K562 (cell line): ENCODE data around the gene TTC27. TPM values are rescaled to one million over a fixed set of nuclear protein-coding genes. Genes with fewer than 3 reads are reported as not detected.
A peak's percentile ranks its signal among the peaks of the same experiment; 100 is the strongest.

Source experiments
- ATAC-seq: fragments of 200-7000 bp; cut with Tn5 transposase; 3 replicates; pipeline ENCODE4 v1.9.1; 2020; ENCODE audit warnings: moderate library complexity
- BruUV-seq: library from RNA; stranded (reverse); fragments of 400-500 nt; replicated peaks from 2 replicates; lab custom pipeline; 2021; lab: Mats Ljungman, UMichigan
- CTCF ChIA-PET: fragments of 300-600 bp; formaldehyde crosslinking; extraction: SDS; loops from one replicate; lab custom pipeline; 2021; ENCODE audit warnings: low intra/inter-chr PET ratio; lab: Yijun Ruan, JAX
- POLR2A ChIA-PET: fragments of 300-600, 350-650 bp; sonication (Branson Sonifier 250); formaldehyde crosslinking; extraction: SDS; loops from one replicate; lab custom pipeline; 2021; ENCODE audit warnings: antibody characterized with exemption, inconsistent platforms; lab: Yijun Ruan, JAX
- DNase-seq, 4 experiments: peaks; one replicate each; pipeline versions ENCODE4 v3.0.0 to v3.0.0-alpha.2; 2011 to 2018; ENCODE audit warnings: low spot score in 3 of 4, mixed read lengths in 3 of 4; ENCODE audit errors: extremely low read depth in 1 of 4
- FAIRE-seq: peaks from 2 replicates; lab custom pipeline; 2011; peaks lifted over from hg19 to GRCh38; lab: Jason Lieb, UNC
- H2AFZ ChIP-seq: 2 replicates; pipeline ENCODE4 v1.6.0; 2011; ENCODE audit warnings: low read depth, low read length, control low read depth, inconsistent platforms
- H3K27ac ChIP-seq: fragments of 200-600 bp; 3 replicates; pipeline ENCODE4 v1.8.0; 2011; ENCODE audit warnings: low read depth, mild to moderate bottlenecking, control low read depth, inconsistent platforms, low read length, moderate library complexity, mixed read lengths; ENCODE audit errors: extremely low read depth
- H3K27me3 ChIP-seq, 2 experiments: fragments of 300-600 bp in 1 of 2; 2 replicates in 1 of 2; 3 replicates in 1 of 2; pipeline versions ENCODE4 v1.6.0 to v1.8.0; 2011; ENCODE audit warnings: inconsistent platforms in 2 of 2, low read length in 2 of 2, mild to moderate bottlenecking in 1 of 2, mixed read lengths in 1 of 2, moderate library complexity in 1 of 2; ENCODE audit not compliant: control insufficient read depth in 2 of 2, insufficient read depth in 2 of 2
- H3K36me3 ChIP-seq: fragments of 300-600 bp; 3 replicates; pipeline ENCODE4 v1.8.0; 2011; ENCODE audit warnings: mild to moderate bottlenecking, low read length, inconsistent platforms; ENCODE audit not compliant: control insufficient read depth, insufficient read depth
- H3K4me1 ChIP-seq, 2 experiments: fragments of 200-600 bp in 1 of 2; replicated peaks in 1 of 2; 2 replicates in 1 of 2; 3 replicates in 1 of 2; pipeline versions ENCODE4 v1.5.1 to v1.8.0; 2011; ENCODE audit warnings: inconsistent platforms in 2 of 2, low read length in 2 of 2, mild to moderate bottlenecking in 1 of 2, mixed read lengths in 1 of 2, moderate library complexity in 1 of 2; ENCODE audit not compliant: control insufficient read depth in 2 of 2, insufficient read depth in 2 of 2
- H3K4me2 ChIP-seq: 2 replicates; pipeline ENCODE4 v1.6.1; 2011; ENCODE audit warnings: low read length, control low read depth, inconsistent platforms, mixed read lengths; ENCODE audit not compliant: insufficient read depth
- H3K4me3 ChIP-seq: fragments of 200-600 bp; sonication (generic), shearing (Covaris generic); 2 replicates; pipeline ENCODE4 v1.5.1; 2016; ENCODE audit warnings: control low read depth, inconsistent platforms
- H3K79me2 ChIP-seq: fragments of 200-600 bp; 3 replicates; pipeline ENCODE4 v1.8.0; 2011; ENCODE audit warnings: low read length, inconsistent platforms; ENCODE audit not compliant: control insufficient read depth, insufficient read depth
- H3K9ac ChIP-seq, 2 experiments: 2 replicates each; pipeline versions ENCODE4 v1.6.0 to v1.6.1; 2011; ENCODE audit warnings: low read depth in 2 of 2, low read length in 2 of 2, control low read depth in 1 of 2, inconsistent platforms in 1 of 2, mild to moderate bottlenecking in 1 of 2, mixed read lengths in 1 of 2; ENCODE audit not compliant: insufficient read depth in 1 of 2
- H3K9me1 ChIP-seq: one replicate; pipeline ENCODE4 v1.6.0; 2011; ENCODE audit warnings: inconsistent platforms, mild to moderate bottlenecking, low read length, moderate library complexity; ENCODE audit not compliant: control insufficient read depth, insufficient read depth
- H3K9me3 ChIP-seq: replicated peaks from 2 replicates; pipeline ENCODE4 v1.5.1; 2011; ENCODE audit warnings: low read depth, low read length, inconsistent platforms; ENCODE audit not compliant: control insufficient read depth, insufficient read depth
- H4K20me1 ChIP-seq: replicated peaks from 2 replicates; pipeline ENCODE4 v1.6.1; 2011; ENCODE audit warnings: low read length, inconsistent platforms, mixed read lengths; ENCODE audit not compliant: control insufficient read depth, insufficient read depth
- ARID1B ChIP-seq: fragments of 450-650 bp; IDR thresholded peaks from 2 replicates; pipeline ENCODE4 v1.6.1; 2016; ENCODE audit warnings: antibody characterized with exemption, mild to moderate bottlenecking, inconsistent platforms
- CBFA2T2 ChIP-seq: fragments of 450-650 bp; conservative IDR thresholded peaks from 2 replicates; pipeline ENCODE4 v1.6.1; 2017; ENCODE audit warnings: mild to moderate bottlenecking
- CBFA2T3 ChIP-seq: fragments of 450-650 bp; IDR thresholded peaks from 2 replicates; pipeline ENCODE4 v1.6.1; 2017
- CREB3 ChIP-seq: fragments of 450-650 bp; conservative IDR thresholded peaks from 2 replicates; pipeline ENCODE4 v1.6.1; 2016; ENCODE audit warnings: missing genetic modification characterization, low read depth, mild to moderate bottlenecking, missing compliant biosample characterization, moderate library complexity
- DDX20 ChIP-seq: fragments of 450-650 bp; IDR thresholded peaks from 2 replicates; pipeline ENCODE4 v1.6.1; 2016; ENCODE audit warnings: missing genetic modification characterization, low read depth, mild to moderate bottlenecking, missing compliant biosample characterization, moderate library complexity
- RFX1 ChIP-seq: fragments of 450-650 bp; IDR thresholded peaks from 2 replicates; pipeline ENCODE4 v1.6.1; 2016; ENCODE audit warnings: mild to moderate bottlenecking, moderate library complexity
- SIN3B ChIP-seq: fragments of 450-650 bp; IDR thresholded peaks from 2 replicates; pipeline ENCODE4 v1.6.1; 2017; ENCODE audit warnings: low read depth, mild to moderate bottlenecking, moderate library complexity
- TAL1 ChIP-seq: fragments of 450-650 bp; IDR thresholded peaks from 2 replicates; pipeline ENCODE4 v1.6.1; 2016; ENCODE audit warnings: mild to moderate bottlenecking
- TSHZ1 ChIP-seq: fragments of 250-450 bp; sonication (Bioruptor Pico); IDR thresholded peaks from 2 replicates; pipeline ENCODE4 v1.4.0; 2020; ENCODE audit warnings: mild to moderate bottlenecking, moderate library complexity
- YY1 ChIP-seq, 3 experiments: IDR thresholded peaks; 2 replicates each; pipeline ENCODE4 v1.6.1; 2011; ENCODE audit warnings: low read length in 2 of 3, mild to moderate bottlenecking in 2 of 3, moderate library complexity in 2 of 3, borderline replicate concordance in 1 of 3, control low read depth in 1 of 3, low read depth in 1 of 3; ENCODE audit not compliant: insufficient read depth in 3 of 3, insufficient replicate concordance in 2 of 3, control insufficient read depth in 1 of 3, insufficient read length in 1 of 3; ENCODE audit errors: extremely low read depth in 1 of 3
- ZNF12 ChIP-seq: sonication (generic); formaldehyde crosslinking; IDR thresholded peaks from 2 replicates; pipeline ENCODE4 v1.4.0; 2020; ENCODE audit warnings: mild to moderate bottlenecking, missing genetic modification reagents
- ZNF780A ChIP-seq: fragments of 250-450 bp; sonication (Bioruptor Pico); IDR thresholded peaks from 2 replicates; pipeline ENCODE4 v1.5.0; 2021; ENCODE audit warnings: mild to moderate bottlenecking
- WGBS: fragments of 100-300 bp; shearing (Covaris generic); methylation state at CpG from one replicate; pipeline ENCODE4 v1.1.6; 2016; ENCODE audit warnings: low coverage, mixed read lengths; ENCODE audit not compliant: insufficient coverage; ENCODE audit errors: missing lambda C conversion rate; 5-methylcytosine and 5-hydroxymethylcytosine counted together
- in situ Hi-C: fragments of 300-500 bp; cut with MboI; formaldehyde crosslinking; loops from 4 replicates; pipeline ENCODE4 v1.15.0; 2018; ENCODE audit warnings: inconsistent platforms, mixed read lengths
- intact Hi-C: fragments of 100-400 bp; cut with micrococcal nuclease; formaldehyde crosslinking; loops from 2 replicates; pipeline ENCODE4 v1.14.2; 2022
- polyA plus RNA-seq, 8 experiments: library from polyadenylated mRNA; depleted of rRNA in 4 of 8; stranded (reverse) in 5 of 8; unstranded in 3 of 8; fragments of >200 nt; fragmentation: Nextera tagmentation in 2 of 8; fragmentation: Illumina TruSeq in 1 of 8; extraction: Ambion mirVana in 2 of 8; extraction: Trizol in 1 of 8; gene quantifications; 2 replicates each; pipeline versions ENCODE4 v1.2.1 to v1.2.3, GENCODE V29; 2011 to 2014; ENCODE audit warnings: inconsistent platforms in 1 of 8, missing spikeins in 1 of 8
- total RNA-seq, 7 experiments: library from RNA; depleted of rRNA in 6 of 7; stranded (reverse); fragments of >200 nt in 6 of 7; fragmentation: Illumina TruSeq in 2 of 7; extraction: Trizol in 2 of 7; gene quantifications; 2 replicates each; pipeline versions ENCODE4 v1.2.1 to v1.2.3, GENCODE V29; 2011 to 2021; ENCODE audit warnings: low replicate concordance in 1 of 7

Gene TTC27
- total and polyA plus RNA-seq, 9 of the 15 experiments (the other 6 are each of a cell fraction or from before 2014, with no cell fraction given): 44.3 to 93.4 (median 57.3) TPM

GRCh38 chr2:32833709-32834108 is 205.9 kb downstream of the TTC27 start (continued):
- peak; percentile 53 for TF ChIP-seq CBFA2T3
- TF ChIP-seq SIN3B: no peak
- TF ChIP-seq TAL1: peak; percentile 50
- peak; percentile 30; the same call in 1 of the 2 replicates for TF ChIP-seq CBFA2T2
- no peak for TF ChIP-seq YY1 (IDR thresholded peaks at IDR 0.05; ENCODE audit: borderline replicate concordance in 1 of 3, control insufficient read depth in 1 of 3, extremely low read depth in 1 of 3, insufficient read depth in 3 of 3, insufficient read length in 1 of 3, insufficient replicate concordance in 2 of 3, low read depth in 1 of 3, low read length in 2 of 3)
- TF ChIP-seq ARID1B: peak; percentile 62

- H3K9me3 ChIP-seq: no peaks in the 10 kb centered on the region
- FAIRE-seq (no peak), ATAC-seq (no peak), DNase-seq (no peak)
- WGBS: 17% methylated on average over 1 of the region's 3 CpGs
- no peak overlapping the region for H3K4me2 ChIP-seq
- H2AFZ ChIP-seq: no peak overlapping the region
- no peaks in the 10 kb centered on the region; a peak in 1 of 5 replicates for H3K27me3 ChIP-seq
- no peak overlapping the region for H3K4me3 ChIP-seq
- H3K27ac ChIP-seq: no peak overlapping the region
- no peaks in the 10 kb centered on the region for H3K36me3 ChIP-seq
- H3K4me1 ChIP-seq: peaks cover 8 to 22% of the 10 kb centered on the region in 2 experiments; a peak in 4 of 5 replicates
- H3K79me2 ChIP-seq: no peaks in the 10 kb centered on the region
- in situ Hi-C loops: no loop called here
- ChIA-PET CTCF (no interaction called here), POLR2A (no interaction called here)
- TF ChIP-seq TSHZ1 (no peak), ZNF780A (no peak), RFX1 (no peak), ZNF12 (CRISPR knock-in tag) (no peak), CREB3 (tag) (no peak), DDX20 (tag) (no peak)
- H4K20me1 ChIP-seq: 0 out of 2 replicates have a peak, but pooled peaks cover 4% of the 10 kb centered on the region
- H3K9ac ChIP-seq: no peak overlapping the region
- H3K9me1 ChIP-seq: no peaks in the 10 kb centered on the region
- no TSS peak for BruUV-seq
- intact Hi-C loops: no loop called here
These were observed 207.3 kb downstream of the TTC27 start for GRCh38 chr2:32835148-32835547.
